HG03571 (cell line): ENCODE data around the gene MSANTD2.

ENCODE experiments used
- ATAC-seq: cut with Tn5 transposase; IDR thresholded peaks from one replicate; pipeline ENCODE4 v1.9.1; 2021; ENCODE audit not compliant: unreplicated experiment

MSANTD2 gene

DNA sequence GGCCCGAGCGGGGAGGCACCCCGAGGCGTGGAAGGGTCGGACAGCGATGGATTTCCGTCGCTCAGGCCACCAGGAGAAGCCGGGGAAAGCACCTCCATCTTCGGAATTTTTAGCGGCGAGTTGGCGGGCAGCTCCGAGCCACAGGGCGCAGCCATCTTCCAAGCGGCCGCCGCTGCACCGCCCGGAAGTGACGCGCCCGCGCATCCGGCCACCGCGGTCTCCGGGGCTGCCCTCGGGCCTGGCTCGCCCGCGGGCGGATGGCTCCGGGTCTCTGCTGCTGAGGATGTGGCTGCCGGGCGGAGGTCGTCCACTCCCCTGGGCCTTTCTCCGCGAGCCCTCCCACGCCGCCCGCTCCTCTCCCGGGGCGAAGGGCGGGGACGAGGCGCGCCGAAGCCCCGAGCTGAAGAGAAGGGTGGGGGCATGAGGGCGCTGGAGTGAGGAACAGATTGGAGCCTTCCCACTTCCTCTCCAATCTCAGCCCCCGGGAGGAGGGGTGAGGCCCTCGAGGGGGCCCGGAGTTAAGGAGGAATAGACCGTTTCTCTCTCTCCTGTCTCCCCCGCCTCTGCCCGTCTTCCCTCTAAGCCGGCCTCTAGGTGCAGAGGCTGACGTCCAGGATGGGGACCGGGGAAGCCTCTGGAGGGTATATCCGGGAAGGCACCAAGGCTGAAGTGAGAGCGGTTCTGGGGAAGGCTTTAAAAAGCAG, at the start of gene MSANTD2:
TSS of gene MSANTD2 (minus strand) at position 181 of the 704 bp plus-strand sequence. CDS start at position 155, 26 bp downstream.
- peak; percentile 89 for ATAC-seq

DNA sequence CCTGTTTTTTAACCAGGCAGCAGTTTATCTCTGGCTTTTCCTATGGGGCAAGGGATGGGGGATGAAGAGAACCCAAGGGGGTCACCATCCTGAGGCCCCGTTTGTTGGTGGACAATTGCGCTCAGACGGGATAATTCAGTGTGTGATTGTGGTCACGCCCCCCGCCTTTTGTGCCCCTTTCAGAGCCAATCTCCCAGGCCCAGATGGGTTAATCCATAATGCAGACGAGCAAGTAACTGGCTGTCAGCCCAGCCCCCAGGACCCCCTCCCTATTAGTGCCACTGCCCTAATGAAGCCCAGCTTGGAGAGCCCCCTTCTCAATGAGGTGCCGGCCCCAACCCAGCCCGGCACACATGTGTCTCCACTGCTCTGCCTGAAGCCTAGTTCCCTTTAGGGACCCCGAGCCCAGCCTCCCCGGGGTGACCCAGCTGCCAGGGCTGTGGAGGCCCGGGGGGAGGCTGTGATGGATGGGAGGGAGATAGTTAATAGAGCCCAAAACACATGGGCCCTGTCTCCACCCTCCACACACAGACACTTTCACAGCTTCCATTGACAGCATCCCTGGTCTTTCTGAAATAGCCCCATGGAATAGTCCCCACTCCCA, 46.0 kb upstream of the MSANTD2 start:
- no peak for ATAC-seq

DNA sequence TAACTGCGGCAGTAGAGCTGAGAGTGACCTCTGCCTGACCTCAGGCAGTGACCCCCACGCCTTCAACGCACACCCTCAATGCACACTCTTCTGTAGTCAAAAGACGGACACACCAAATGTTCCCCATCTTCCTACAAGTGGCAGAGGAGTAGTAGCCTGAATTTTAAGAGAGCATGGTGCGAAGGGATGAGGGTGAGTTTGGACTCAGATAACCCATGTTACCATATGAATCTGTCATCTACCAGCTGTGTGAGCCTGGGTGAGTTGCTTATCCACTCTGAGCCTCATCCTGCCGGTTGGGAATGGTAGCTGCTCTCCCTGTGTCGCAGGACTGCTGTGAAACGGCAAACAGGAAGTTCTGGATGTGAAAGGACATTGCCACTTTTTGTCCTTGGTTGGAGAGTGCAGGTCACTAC, 44.5 kb upstream of the MSANTD2 start:
- ATAC-seq: no peak

DNA sequence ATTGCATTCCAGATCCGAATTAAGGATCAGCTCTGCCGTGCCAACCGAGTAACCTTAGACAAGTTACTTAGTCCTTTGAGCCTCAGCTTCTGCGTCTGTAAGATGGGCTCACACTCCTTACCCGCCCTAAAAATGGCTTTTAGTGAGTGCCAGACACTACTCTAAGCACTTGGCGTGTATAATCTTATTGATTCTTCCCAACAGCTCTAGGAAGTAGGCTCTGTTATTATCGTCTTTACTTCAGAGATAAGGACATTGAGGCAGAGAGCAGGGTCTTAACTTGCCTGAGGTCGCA, 43.4 kb upstream of the MSANTD2 start:
- no peak for ATAC-seq

DNA sequence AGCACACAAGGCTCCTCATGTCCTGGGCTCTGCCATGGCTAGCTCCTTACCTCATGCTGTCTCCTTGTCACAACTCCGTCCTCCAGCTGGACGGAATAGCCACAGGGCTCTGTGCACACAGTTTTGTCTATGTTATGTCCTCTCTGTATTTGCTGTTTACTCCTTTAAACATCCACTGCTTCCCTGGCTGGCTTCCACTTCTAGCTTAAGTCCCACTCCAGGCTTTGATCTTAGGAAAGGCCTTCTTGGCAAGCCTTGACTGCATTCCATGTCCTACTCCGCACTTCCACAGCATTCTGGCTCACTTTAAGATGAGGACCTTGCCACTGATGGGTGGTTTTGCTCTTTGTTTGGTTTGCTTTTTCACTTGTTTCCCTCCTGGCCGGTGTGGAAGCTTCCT, 42.1 kb upstream of the MSANTD2 start:
- ATAC-seq: no peak

DNA sequence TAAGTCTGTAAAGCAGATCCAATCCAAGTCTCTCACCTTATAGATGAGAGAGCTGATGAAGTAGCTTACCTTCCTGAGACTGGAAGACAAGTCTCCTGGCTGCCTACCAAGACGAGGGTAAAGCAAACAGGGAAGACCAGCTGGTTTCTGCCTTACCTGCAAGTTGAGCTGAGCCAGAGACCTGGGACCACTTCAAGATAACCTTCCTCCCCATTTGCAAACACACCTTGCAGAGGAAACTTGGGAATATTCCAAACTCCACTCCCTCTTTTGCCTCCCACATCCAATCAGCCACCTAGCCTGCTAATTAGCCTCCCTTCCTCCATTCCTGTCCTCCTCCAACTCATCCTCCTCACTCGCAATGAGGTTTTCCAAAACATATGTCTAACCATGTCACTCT, 41.6 kb upstream of the MSANTD2 start:
- ATAC-seq: no peak

DNA sequence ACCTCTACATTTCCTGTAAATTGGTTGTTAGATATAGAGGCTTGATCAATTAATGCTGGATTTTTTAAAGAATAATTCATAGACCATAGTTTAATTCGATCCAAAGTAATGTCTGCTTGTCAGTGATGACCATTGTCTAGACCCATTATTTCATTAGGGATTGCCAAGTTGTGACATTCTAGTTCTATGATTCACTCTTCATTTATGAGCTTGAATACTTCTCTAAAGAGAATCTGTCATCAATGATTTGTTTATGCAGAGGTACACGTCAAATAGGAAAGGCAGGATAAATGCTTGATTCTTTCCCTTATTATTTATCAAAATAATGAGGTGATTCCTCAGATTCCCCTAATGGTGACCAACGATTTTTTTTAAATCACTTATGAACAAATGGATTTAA, 41.0 kb upstream of the MSANTD2 start:
- ATAC-seq: no peak

DNA sequence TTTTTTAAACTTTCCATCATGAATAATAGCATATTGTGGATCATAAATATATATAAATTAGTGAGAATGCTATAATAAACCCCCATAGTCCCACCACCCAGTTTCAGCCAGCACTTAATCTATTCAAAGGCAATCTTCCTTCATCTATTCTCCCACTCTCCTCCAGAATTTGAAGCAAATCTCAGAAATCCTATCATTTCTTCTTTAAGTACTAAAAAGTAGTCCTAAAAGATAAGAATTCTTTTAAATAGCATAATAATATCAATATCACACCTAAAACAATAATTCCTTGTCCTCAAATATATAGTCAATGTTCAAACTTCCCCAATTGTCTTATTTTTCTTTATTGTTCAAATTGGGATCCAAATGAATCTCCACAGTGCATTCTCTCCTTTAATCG, 40.5 kb upstream of the MSANTD2 start:
- no peak for ATAC-seq

DNA sequence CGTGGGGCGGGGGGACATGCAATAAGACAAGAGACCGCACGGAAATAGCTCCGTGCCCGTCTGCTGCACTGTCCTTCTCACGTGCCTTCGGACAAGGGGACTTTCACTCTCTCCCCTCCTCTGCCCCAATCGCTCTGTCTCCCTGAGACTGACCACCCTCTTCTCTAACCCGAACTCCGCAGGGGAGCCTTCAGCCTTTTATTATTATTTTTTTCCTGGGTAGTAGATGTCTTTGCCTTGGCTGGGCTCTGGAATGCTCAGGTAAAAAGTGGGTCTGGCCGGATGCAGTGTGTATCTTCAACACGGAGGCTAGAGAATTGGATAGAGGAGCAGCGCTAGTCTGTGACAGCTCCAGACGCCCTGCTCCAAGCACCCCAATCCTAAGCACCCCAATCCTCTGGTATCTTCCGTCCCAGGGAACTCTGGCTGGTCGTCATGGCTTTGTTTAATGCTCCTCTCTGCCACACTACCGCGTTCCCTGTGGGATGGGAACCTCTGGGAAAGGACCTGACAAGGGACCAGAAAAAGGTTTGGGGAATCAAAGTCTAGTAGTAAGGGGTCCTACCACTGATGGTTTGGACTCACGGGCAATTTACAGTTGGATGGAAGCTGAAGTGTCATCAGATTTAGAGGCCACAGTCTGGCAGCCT, 39.9 kb upstream of the MSANTD2 start:
- ATAC-seq: no peak

DNA sequence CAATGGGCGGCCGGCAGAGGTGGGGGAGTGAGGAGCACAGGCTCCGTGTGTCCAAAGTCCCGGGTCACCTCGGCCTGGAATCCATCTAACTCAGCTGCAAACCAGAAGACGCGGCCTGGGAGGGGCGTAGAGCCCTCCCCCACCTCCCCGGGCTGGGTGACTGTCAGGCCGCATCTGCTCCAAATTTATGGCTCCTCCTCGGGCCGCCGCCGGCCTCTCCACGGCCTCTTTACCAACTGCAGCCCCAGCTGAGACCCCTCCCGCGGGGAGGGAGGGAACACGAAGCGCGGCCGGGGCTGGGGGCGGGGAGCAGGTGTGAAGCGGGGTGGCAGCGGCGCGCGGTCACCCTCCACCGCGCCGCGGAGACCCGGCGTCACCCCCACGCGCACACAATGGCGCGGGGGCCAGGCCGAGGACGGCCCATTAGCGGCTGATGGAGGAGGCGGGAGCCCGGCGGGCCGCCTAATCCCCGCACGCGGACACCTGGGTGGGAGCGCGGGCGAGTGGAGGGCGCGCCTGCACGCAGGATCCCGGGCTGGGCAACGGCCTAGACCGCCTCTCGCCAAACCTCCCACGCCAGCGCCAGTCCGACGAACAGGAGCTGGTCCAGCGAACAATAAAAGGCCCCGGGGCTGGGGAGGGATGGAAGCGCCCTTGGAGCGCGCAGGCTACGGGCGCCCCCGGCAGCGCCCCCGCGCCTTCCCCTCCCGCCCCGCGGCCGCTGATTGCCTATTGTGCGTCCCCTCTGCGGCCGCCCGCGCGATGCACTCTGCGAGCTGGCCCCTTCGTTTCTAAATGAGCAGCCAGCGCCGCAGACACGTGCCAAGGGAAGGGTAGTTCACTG, 39.1 kb upstream of the MSANTD2 start:
- ATAC-seq: no peak

DNA sequence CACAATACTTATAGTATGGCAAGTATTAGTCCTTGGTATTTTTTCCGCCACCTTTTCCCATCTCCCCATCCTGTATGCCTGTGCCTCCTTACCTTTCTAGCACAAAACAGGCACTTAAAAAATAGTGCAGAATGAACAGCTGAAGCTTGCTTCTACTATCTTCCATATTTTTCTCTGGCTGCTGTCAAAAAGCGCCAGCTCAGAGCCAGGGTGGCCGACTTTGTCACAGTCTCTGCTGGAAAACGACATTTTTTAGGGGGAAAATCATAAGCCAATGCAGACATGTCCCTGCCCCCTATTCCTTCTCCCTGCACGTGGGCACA, 38.6 kb upstream of the MSANTD2 start:
- no peak for ATAC-seq

DNA sequence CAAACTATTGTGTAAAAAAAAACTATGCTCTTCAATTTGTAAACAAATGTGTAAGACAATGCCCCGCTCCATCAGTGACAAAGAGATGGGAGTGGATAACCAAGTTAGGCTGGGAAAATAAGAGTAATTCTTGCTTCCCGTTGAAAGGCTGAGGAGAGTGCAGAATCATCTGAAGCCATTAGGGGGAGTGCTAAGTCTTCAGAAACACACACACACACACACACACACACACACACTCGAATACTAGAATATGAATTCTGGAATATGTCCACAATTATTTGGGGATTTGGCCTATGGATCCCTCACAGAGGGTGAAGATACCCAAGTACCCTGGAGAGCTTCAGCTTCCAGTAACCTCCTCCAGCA, 37.3 kb upstream of the MSANTD2 start:
- ATAC-seq: no peak

DNA sequence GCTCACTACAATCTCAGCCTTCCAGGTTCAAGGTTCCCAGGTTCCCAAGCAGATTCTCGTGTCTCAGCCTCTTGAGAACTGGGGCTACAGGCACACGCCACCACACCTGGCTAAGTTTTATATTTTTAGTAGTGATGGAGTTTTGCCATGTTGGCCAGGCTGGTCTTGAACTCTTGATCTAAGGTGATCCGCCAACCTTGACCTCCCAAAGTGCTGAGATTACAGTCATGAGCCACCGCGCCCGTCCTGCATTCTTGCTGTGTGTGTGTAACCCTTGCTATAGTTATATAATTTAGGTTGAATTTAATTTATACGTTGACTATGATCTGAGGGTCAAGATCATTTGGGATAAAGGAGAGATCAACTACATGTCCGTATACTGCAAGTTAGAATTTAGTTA, 35.7 kb upstream of the MSANTD2 start:
- no peak for ATAC-seq

DNA sequence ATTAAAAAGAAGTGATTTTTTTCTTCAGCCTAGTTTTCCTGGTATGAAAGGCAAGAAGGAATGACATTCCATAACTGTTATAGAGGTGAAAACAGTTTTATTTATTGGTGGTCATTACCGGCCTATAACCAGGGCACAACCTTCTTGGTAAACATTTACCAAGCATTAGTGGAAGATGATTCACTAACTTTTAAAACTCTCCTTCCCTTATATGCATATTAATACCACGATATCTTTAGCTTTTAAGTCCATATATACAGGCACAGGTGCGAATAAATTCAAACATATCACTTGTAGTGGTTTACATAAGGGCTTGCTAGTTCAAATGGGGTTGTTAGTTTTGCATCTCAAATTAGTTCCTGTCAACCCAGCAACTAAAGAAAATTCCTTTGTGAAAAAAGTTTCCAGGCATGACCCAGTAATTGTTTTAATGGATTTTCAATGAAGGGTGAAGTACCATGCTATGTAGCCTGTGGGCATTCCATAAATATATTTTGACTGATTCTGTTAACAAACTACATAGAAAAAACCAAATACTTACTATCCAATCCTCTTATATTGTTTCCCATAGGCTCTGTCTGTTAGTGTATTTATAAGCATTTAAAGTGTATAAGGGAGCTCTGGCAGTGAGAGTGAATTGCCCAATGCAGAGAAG, 34.4 kb upstream of the MSANTD2 start:
- ATAC-seq: no peak

DNA sequence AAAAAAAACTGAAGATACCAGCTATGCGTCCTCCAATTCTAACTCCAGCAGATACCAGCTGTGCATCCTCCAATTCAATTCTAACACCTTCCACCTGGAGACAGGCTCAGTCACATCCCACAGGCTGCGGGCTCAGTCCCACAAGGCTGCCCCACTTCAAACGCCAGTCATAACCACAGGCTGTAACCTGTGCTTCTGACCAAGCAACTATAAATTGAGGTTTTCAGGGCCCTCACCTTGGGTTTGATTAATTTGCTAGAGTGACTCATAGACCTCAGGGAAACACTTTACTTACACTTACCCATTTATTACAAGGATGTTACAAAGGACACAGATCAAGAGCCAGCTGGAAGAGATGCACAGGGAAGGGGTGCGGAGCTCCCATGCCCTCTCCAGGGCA, 32.4 kb upstream of the MSANTD2 start:
- no peak for ATAC-seq

DNA sequence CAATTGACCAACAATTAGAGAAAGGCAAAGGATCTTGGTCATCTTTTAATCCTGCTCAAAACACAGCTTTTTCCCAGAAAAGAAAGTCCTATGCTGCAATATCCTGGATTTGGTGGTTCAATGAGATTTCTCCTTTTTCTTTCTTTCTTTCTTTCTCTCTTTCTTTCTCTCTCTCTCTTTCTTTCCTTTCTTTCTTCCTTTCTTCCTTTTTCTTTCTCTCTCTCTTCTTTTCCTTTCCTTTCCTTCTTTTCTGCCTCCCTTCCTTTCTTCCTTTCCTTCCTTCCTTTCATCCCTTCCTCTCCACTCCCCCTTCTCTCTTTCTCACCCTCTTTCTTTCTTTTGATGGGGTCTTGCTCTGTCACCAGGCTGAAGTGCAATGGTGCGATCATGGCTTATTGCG, 31.7 kb upstream of the MSANTD2 start:
- ATAC-seq: no peak

DNA sequence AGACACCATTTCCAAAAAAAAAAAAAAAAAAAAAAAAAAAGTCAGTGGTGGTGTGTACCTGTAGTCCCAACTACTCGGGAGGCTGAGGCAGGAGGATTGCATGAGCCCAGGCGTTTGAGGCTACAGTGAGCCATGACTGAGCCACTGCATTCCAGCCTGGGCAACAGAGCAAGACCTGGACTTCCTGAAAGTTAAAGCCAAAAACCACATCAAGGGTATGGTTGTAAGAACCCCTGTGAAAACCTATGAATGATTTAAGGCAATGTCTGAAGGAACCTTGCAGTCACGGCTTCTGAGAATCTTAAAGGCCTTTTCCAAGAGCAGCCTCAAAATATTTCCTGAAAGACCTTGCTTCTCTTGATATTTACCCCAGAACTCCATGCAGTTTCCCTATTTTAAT, 30.5 kb upstream of the MSANTD2 start:
- ATAC-seq: no peak

DNA sequence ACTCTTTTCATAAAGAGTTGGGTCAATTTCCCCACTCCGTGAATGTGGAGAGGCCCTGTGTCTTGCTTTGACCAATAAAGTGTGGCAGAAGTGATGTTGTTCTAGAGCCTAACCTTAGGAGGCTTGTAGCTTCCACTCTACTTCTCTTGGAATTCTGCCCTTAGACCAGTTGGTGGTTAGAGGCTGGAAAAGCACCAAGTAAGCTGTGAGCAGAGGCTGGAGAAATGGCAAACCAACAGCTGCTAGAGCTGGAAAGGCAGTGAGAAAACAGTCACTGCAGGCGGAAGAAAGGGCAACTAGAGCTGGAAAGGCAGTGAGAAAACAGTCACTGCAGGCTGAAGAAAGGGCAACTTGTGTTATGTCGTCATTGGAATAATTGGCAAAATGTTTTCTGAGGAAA, 29.8 kb upstream of the MSANTD2 start:
- ATAC-seq: no peak

DNA sequence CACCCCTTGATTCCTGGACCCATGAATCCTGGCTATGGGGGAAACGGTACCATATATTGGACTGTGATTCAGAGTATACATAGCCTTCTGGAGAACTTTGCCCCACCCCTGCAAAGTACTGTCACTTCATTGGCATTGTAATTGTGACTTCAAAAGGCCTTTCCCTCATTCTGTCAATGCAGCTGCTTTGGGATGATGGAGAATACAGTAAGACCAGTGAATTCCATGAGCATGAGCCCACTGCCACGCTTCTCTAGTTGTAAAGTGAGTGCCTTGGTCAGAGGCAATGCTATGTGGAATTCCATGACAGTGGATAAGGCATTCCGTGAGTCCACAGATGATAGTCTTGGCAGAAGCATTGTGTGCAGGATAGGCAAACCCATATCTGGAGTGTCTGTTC, 25.7 kb upstream of the MSANTD2 start:
- no peak for ATAC-seq

DNA sequence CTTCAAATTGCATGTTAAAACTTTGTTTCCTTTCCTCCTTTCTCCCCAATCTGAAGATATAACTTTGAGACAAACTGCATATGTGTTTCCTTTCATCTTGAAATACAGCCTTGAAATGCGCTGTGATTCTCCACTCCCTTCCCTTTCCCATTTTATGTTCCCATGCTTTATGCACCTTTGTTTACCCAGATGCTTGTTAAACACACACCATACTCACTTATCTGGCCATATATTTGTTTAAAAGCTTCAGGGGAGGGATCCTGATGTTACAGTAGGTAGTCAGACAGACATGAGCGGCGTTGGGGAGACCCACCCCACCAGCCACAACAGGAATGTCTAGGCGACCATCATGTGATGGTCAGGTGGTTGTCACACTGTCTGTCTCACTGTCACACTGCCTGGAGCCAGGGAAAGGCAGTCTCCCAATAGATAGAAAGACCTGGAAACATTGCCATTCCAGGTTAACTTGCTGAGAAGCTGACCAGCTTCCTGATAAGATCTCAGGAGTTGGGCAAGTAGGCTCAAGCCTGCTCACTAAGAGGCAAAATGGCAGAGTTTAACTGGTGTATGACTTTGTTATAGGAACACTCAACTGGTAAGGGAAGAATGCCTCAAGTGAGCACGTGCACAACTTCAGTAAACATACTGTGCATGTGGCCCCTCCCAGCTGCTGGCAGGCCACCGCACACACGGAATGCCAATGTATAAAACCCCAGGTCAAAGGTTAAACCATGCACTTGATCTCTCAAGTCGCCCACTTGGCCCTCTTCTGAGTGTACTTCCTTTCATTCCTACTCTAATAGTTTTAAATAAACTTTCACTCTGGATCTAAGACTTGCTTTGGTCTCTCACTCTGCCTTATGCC, 23.5 kb upstream of the MSANTD2 start:
- ATAC-seq: no peak
